ENCODE data around the gene UST.

Gene UST

DNA sequence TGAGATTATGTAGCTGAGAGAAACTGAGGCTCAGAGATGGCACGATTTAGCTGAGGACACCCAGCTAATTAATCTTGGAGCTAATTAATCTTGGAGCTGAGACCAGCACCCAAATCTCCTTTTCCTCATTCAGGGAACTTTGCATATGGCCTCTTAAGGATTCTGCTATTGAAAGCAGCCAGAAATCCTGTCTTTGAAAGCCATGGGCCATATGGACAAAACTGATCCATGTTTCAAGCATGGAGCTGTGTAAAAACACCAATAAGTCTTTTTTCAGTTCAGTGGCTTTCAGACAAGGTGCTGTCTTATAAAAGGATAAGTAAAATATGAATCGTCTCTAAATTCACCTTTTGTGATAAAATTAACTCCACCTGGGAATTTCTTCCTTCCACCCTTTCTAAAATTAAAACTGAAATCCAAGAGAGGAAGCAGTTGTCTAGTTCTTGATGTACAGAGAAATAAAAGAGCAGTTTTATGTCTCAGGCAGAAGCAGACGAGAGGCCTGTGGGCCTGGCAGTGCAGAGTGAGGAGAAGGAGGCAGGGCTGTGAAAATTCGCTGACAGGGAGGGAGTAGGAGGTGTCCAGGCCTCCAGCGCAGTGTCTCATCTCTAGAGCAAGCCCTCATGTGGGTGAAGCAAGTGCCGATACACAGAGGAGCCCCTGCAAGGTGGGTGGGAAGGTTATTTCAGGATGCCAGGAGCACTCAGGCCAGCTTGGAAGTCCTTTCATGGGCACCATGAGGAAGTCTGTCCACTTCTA, 266.9 kb downstream of the UST start:
- no peak overlapping the region for H3K27ac Mint-ChIP-seq
- H3K4me3 Mint-ChIP-seq = no peak overlapping the region
- no peaks in the 10 kb centered on the region for H3K4me1 Mint-ChIP-seq (ENCODE audit: low read depth in 2 of 2)
- no peaks in the 10 kb centered on the region for H3K27me3 Mint-ChIP-seq
- ATAC-seq (replicated peaks) (no peak), DNase-seq (no peak)
- no peaks in the 10 kb centered on the region for H3K36me3 Mint-ChIP-seq (ENCODE audit: insufficient read depth)
- H3K9me3 Mint-ChIP-seq = no peaks in the 10 kb centered on the region

- ATAC-seq (replicated peaks) = no peak
- Mint-ChIP-seq H3K9me3 (no peaks in the 10 kb centered on the region), H3K36me3 (ENCODE audit: insufficient read depth) (no peaks in the 10 kb centered on the region), H3K4me1 (ENCODE audit: low read depth in 2 of 2) (no peaks in the 10 kb centered on the region), H3K4me3 (no peak overlapping the region), H3K27me3 (no peaks in the 10 kb centered on the region), H3K27ac (no peak overlapping the region)
- DNase-seq = no peak
Observed at GRCh38 chr6:149014631-149015534, 268.1 kb downstream of the UST start.

GRCh38 chr6:149015535-149016525, 269.0 kb downstream of the UST start:
- DNase-seq (no peak), ATAC-seq (replicated peaks) (no peak)
- H3K36me3 Mint-ChIP-seq (ENCODE audit: insufficient read depth) = peaks cover 4% of the 10 kb centered on the region
- peak overlapping the region in 1 of 2 donors; percentile 44 for H3K27ac Mint-ChIP-seq
- no peaks in the 10 kb centered on the region for H3K27me3 Mint-ChIP-seq
- no peaks in the 10 kb centered on the region for H3K9me3 Mint-ChIP-seq
- no peak overlapping the region for H3K4me3 Mint-ChIP-seq
- no peaks in the 10 kb centered on the region for H3K4me1 Mint-ChIP-seq (ENCODE audit: low read depth in 2 of 2)

GRCh38 chr6:149016716-149017115, 269.9 kb downstream of the UST start:
- Mint-ChIP-seq H3K27ac (peak overlapping the region in 1 of 2 donors; percentile 44), H3K9me3 (no peaks in the 10 kb centered on the region), H3K27me3 (no peaks in the 10 kb centered on the region), H3K4me3 (peak overlapping the region in 1 of 2 donors; percentile 27), H3K4me1 (ENCODE audit: low read depth in 2 of 2) (no peaks in the 10 kb centered on the region), H3K36me3 (ENCODE audit: insufficient read depth) (peaks cover 12% of the 10 kb centered on the region)
- DNase-seq (no peak), ATAC-seq (replicated peaks) (no peak)

- no peaks in the 10 kb centered on the region for H3K9me3 Mint-ChIP-seq
- no peak overlapping the region for H3K27ac Mint-ChIP-seq
- H3K4me1 Mint-ChIP-seq (ENCODE audit: low read depth in 2 of 2) = no peaks in the 10 kb centered on the region
Observed at GRCh38 chr6:149020319-149020718, 273.5 kb downstream of the UST start.

GRCh38 chr6:149024361-149024760, 277.5 kb downstream of the UST start:
- Mint-ChIP-seq H3K4me3 (no peak overlapping the region), H3K27ac (no peak overlapping the region), H3K4me1 (ENCODE audit: low read depth in 2 of 2) (peaks cover 2 to 3% of the 10 kb centered on the region in 2 donors), H3K36me3 (ENCODE audit: insufficient read depth) (peaks cover 17% of the 10 kb centered on the region), H3K27me3 (no peaks in the 10 kb centered on the region), H3K9me3 (no peaks in the 10 kb centered on the region)
- ATAC-seq (replicated peaks) = no peak
- DNase-seq = no peak

More at GRCh38 chr6:149020319-149020718, 273.5 kb downstream of the UST start:
- Mint-ChIP-seq H3K4me3 (no peak overlapping the region), H3K27me3 (no peaks in the 10 kb centered on the region), H3K36me3 (ENCODE audit: insufficient read depth) (peaks cover 13% of the 10 kb centered on the region)
- no peak for DNase-seq
- no peak for ATAC-seq (replicated peaks)

- Mint-ChIP-seq H3K4me1 (ENCODE audit: low read depth in 2 of 2) (peaks cover 2 to 3% of the 10 kb centered on the region in 2 donors), H3K9me3 (no peaks in the 10 kb centered on the region), H3K36me3 (ENCODE audit: insufficient read depth) (peaks cover 17% of the 10 kb centered on the region), H3K27me3 (no peaks in the 10 kb centered on the region), H3K27ac (no peak overlapping the region), H3K4me3 (no peak overlapping the region)
- ATAC-seq (replicated peaks) (no peak), DNase-seq (no peak)
Observed at GRCh38 chr6:149025061-149025460, 278.2 kb downstream of the UST start.

DNA sequence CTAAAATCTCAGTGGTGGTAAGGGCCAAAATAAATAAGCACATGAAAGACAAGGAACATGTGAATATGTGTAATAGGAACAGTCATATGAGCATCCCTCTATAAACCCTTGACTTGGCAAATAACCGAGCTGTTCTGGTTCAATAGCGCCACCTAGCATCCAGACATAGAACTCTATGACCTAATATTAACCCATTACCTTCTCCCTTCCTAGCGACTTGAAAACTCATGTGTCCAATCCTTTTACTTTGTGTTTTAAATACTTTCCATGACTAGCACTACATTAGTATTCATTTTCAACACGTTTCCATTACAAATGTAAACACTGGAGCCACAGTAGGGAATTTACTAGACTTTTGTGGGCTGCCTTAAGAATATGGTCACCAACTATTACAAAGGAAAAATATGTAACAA, 279.7 kb downstream of the UST start:
- H3K4me3 Mint-ChIP-seq = no peak overlapping the region
- H3K4me1 Mint-ChIP-seq (ENCODE audit: low read depth in 2 of 2) = peaks cover 3 to 11% of the 10 kb centered on the region in 2 donors
- no peak overlapping the region for H3K27ac Mint-ChIP-seq
- no peak for ATAC-seq (replicated peaks)
- DNase-seq = no peak
- H3K27me3 Mint-ChIP-seq = no peaks in the 10 kb centered on the region
- H3K9me3 Mint-ChIP-seq = no peaks in the 10 kb centered on the region
- H3K36me3 Mint-ChIP-seq (ENCODE audit: insufficient read depth) = peaks cover 10% of the 10 kb centered on the region

GRCh38 chr6:149027484-149027883, 280.7 kb downstream of the UST start:
- Mint-ChIP-seq H3K4me3 (no peak overlapping the region), H3K4me1 (ENCODE audit: low read depth in 2 of 2) (peaks cover 12 to 20% of the 10 kb centered on the region in 2 donors), H3K36me3 (ENCODE audit: insufficient read depth) (peaks cover 7% of the 10 kb centered on the region), H3K27ac (no peak overlapping the region), H3K9me3 (no peaks in the 10 kb centered on the region), H3K27me3 (no peaks in the 10 kb centered on the region)
- DNase-seq = no peak
- no peak for ATAC-seq (replicated peaks)

GRCh38 chr6:149028767-149029405, 282.1 kb downstream of the UST start:
- Mint-ChIP-seq H3K4me3 (peak overlapping the region in 1 of 2 donors; percentile 2), H3K27ac (peak overlapping the region in 1 of 2 donors; percentile 52), H3K9me3 (no peaks in the 10 kb centered on the region), H3K27me3 (no peaks in the 10 kb centered on the region), H3K36me3 (ENCODE audit: insufficient read depth) (peaks cover 12% of the 10 kb centered on the region), H3K4me1 (ENCODE audit: low read depth in 2 of 2) (peaks cover 13 to 21% of the 10 kb centered on the region in 2 donors)
- DNase-seq = peak; percentile 67 to 76 (median 70)
- ATAC-seq (replicated peaks) = peak; percentile 65

GRCh38 chr6:149031201-149031858, 284.5 kb downstream of the UST start:
- DNase-seq (no peak), ATAC-seq (replicated peaks) (no peak)
- Mint-ChIP-seq H3K36me3 (ENCODE audit: insufficient read depth) (peaks cover 10% of the 10 kb centered on the region), H3K27ac (peak overlapping the region; percentile 80 to 89), H3K4me3 (peak overlapping the region; percentile 62 to 63), H3K27me3 (no peaks in the 10 kb centered on the region), H3K9me3 (no peaks in the 10 kb centered on the region), H3K4me1 (ENCODE audit: low read depth in 2 of 2) (peaks cover 13 to 21% of the 10 kb centered on the region in 2 donors)

Measured in effector memory CD8-positive, alpha-beta T cell (primary cell).